ENCODE results near the gene KCNJ13. TPM values are rescaled to one million over a fixed set of nuclear protein-coding genes. Genes with fewer than 3 reads are reported as not detected.

Gene KCNJ13
- total RNA-seq, 1 experiment from 2014 or later = not detected

DNA sequence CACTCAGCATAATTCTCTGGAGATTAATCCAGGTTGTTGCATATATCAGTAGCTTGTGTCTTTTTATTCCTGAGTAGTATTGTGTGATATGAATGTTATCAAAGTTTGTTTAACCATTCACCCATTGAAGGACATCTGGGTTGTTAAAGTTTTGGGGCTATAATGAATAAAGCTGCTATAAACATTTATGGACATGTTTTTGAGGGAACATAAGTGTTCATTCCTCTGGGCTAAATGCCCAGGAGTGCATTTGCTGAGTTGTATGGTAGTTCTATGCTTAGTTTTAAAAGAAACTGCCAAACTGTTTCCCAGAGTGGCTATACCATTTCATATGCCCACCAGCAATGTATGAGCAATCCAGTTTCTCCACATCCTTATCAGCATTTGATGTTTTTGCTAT lies 21.8 kb upstream of the KCNJ13 start:
- H3K27me3 Mint-ChIP-seq (ENCODE audit: insufficient read depth, unreplicated experiment) = no peaks in the 10 kb centered on the region
- CTCF ChIA-PET = interaction anchor here (0.7 kb wide), 1 partner anchor 81 kb away, joined by 7 read pairs; no protein-coding TSS in a partner anchor
- intact Hi-C loops (cut with micrococcal nuclease) = no loop called here
- POLR2A ChIA-PET = interaction anchor here (0.9 kb wide), 1 partner anchor 100 kb away, joined by 3 read pairs; no protein-coding TSS in a partner anchor
- no peak overlapping the region for H3K4me3 Mint-ChIP-seq (ENCODE audit: unreplicated experiment)
- H3K4me1 Mint-ChIP-seq (ENCODE audit: insufficient read depth, unreplicated experiment) = peaks cover 5% of the 10 kb centered on the region
- BruUV-seq (replicated peaks) = no TSS peak
- no peaks in the 10 kb centered on the region for H3K9me3 Mint-ChIP-seq (ENCODE audit: unreplicated experiment)
- TF ChIP-seq, protein P1, sequence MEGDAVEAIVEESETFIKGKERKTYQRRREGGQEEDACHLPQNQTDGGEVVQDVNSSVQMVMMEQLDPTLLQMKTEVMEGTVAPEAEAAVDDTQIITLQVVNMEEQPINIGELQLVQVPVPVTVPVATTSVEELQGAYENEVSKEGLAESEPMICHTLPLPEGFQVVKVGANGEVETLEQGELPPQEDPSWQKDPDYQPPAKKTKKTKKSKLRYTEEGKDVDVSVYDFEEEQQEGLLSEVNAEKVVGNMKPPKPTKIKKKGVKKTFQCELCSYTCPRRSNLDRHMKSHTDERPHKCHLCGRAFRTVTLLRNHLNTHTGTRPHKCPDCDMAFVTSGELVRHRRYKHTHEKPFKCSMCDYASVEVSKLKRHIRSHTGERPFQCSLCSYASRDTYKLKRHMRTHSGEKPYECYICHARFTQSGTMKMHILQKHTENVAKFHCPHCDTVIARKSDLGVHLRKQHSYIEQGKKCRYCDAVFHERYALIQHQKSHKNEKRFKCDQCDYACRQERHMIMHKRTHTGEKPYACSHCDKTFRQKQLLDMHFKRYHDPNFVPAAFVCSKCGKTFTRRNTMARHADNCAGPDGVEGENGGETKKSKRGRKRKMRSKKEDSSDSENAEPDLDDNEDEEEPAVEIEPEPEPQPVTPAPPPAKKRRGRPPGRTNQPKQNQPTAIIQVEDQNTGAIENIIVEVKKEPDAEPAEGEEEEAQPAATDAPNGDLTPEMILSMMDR (IDR thresholded peaks at IDR 0.05; ENCODE audit: unreplicated experiment) = no peak
- DNase-seq (ENCODE audit: unreplicated experiment) = no peak
- no peak overlapping the region for H3K27ac Mint-ChIP-seq (ENCODE audit: low read depth, unreplicated experiment)
- H3K36me3 Mint-ChIP-seq (ENCODE audit: insufficient read depth, unreplicated experiment) = peaks cover 60% of the 10 kb centered on the region

DNA sequence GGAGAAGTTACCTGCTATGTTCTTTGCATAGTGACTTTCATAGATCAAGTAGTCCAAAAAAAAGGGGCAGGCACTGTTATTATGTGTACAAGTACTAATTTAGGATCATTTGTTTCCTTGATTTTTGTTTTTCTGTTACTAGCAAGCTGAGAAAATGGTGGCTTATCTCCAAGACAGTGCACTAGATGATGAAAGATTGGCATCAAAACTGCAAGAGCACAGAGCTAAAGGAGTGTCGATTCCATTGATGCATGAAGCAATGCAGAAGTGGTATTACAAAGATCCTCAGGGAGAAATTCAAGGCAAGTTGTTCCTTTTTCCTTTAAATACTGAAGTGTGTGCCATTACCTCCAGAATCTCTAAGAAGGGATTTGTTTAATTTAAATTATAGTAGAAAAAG lies 19.6 kb upstream of the KCNJ13 start:
- ChIA-PET POLR2A (interaction anchor here (0.7 to 1.0 kb wide), 2 partner anchors 11 kb away, joined by 3 to 6 read pairs; no protein-coding TSS in a partner anchor), CTCF (no interaction called here)
- no peak for DNase-seq (ENCODE audit: unreplicated experiment)
- H3K27me3 Mint-ChIP-seq (ENCODE audit: insufficient read depth, unreplicated experiment) = no peaks in the 10 kb centered on the region
- no TSS peak for BruUV-seq (replicated peaks)
- peak overlapping the region; percentile 46 for H3K27ac Mint-ChIP-seq (ENCODE audit: low read depth, unreplicated experiment)
- TF ChIP-seq, protein P1 (IDR thresholded peaks at IDR 0.05; ENCODE audit: unreplicated experiment) = no peak
- H3K9me3 Mint-ChIP-seq (ENCODE audit: unreplicated experiment) = no peaks in the 10 kb centered on the region
- H3K4me3 Mint-ChIP-seq (ENCODE audit: unreplicated experiment) = no peak overlapping the region
- peaks cover 5% of the 10 kb centered on the region for H3K4me1 Mint-ChIP-seq (ENCODE audit: insufficient read depth, unreplicated experiment)
- peaks cover 46% of the 10 kb centered on the region for H3K36me3 Mint-ChIP-seq (ENCODE audit: insufficient read depth, unreplicated experiment)
- intact Hi-C loops (cut with micrococcal nuclease) = no loop called here

DNA sequence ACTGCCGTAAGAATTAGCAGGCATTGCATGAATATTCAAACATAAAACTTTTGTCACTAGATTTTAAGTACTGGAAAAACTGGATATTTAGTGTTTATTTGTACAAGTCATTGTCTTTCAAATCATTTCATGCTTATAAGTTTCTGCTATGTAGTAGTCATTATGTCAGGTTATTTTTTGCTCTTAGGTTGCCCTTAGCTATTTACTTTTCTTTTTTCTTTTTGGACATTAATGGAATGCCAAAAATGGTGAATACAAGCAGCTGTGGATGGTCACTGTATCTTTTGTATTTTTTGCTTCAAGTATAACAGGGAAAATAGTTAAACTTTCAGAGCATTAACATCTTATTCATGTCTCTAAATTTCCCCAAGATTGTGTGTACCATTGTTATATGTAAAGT lies 18.6 kb upstream of the KCNJ13 start:
- no TSS peak for BruUV-seq (replicated peaks)
- peaks cover 43% of the 10 kb centered on the region for H3K36me3 Mint-ChIP-seq (ENCODE audit: insufficient read depth, unreplicated experiment)
- ChIA-PET CTCF (interaction anchor here (0.6 to 0.8 kb wide), 2 partner anchors 46 to 52 kb away, joined by 3 to 4 read pairs; no protein-coding TSS in a partner anchor), POLR2A (interaction anchor here (0.8 to 1.4 kb wide), 2 partner anchors 9 to 11 kb away, joined by 3 to 5 read pairs; no protein-coding TSS in a partner anchor)
- peak overlapping the region; percentile 78 for H3K27ac Mint-ChIP-seq (ENCODE audit: low read depth, unreplicated experiment)
- H3K9me3 Mint-ChIP-seq (ENCODE audit: unreplicated experiment) = no peaks in the 10 kb centered on the region
- no peaks in the 10 kb centered on the region for H3K27me3 Mint-ChIP-seq (ENCODE audit: insufficient read depth, unreplicated experiment)
- H3K4me3 Mint-ChIP-seq (ENCODE audit: unreplicated experiment) = no peak overlapping the region
- TF ChIP-seq, protein P1 (IDR thresholded peaks at IDR 0.05; ENCODE audit: unreplicated experiment) = no peak
- peaks cover 5% of the 10 kb centered on the region for H3K4me1 Mint-ChIP-seq (ENCODE audit: insufficient read depth, unreplicated experiment)
- no peak for DNase-seq (ENCODE audit: unreplicated experiment)
- intact Hi-C loops (cut with micrococcal nuclease) = no loop called here

DNA sequence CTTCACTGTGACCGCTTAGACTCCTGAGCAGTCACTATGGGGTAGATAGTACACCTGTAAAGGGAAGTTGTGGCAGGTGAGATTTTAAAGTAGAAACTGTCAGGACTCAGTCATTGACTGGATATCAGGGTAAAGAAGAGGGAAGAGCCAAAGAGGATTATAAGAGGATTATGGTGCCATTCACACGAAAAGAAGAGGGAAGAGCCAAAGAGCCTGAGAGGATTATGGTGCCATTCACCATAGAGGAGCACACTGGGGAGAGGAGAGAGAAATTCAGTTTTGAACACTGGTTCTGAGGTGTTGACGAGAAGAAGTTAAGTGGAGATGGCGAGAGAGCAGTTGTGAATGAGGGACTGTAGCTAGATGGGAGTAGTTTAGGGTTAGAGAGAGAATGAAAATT lies 16.9 kb upstream of the KCNJ13 start:
- ChIA-PET CTCF (interaction anchor here (1.1 to 1.5 kb wide), 2 partner anchors 10 to 458 kb away, joined by 3 to 4 read pairs; partner anchors contain the start of gene ATG16L1), POLR2A (no interaction called here)
- H3K4me3 Mint-ChIP-seq (ENCODE audit: unreplicated experiment) = no peak overlapping the region
- no peak for DNase-seq (ENCODE audit: unreplicated experiment)
- no peaks in the 10 kb centered on the region for H3K27me3 Mint-ChIP-seq (ENCODE audit: insufficient read depth, unreplicated experiment)
- H3K27ac Mint-ChIP-seq (ENCODE audit: low read depth, unreplicated experiment) = no peak overlapping the region
- TF ChIP-seq, protein P1 (IDR thresholded peaks at IDR 0.05; ENCODE audit: unreplicated experiment) = no peak
- intact Hi-C loops (cut with micrococcal nuclease) = no loop called here
- no peaks in the 10 kb centered on the region for H3K9me3 Mint-ChIP-seq (ENCODE audit: unreplicated experiment)
- H3K4me1 Mint-ChIP-seq (ENCODE audit: insufficient read depth, unreplicated experiment) = peaks cover 5% of the 10 kb centered on the region
- BruUV-seq (replicated peaks) = no TSS peak
- H3K36me3 Mint-ChIP-seq (ENCODE audit: insufficient read depth, unreplicated experiment) = peaks cover 26% of the 10 kb centered on the region
